Measurements from ENCODE around the gene ANKRD44.
A peak's percentile ranks its signal among the peaks of the same experiment; 100 is the strongest.

ANKRD44 gene

GRCh38 chr2:197182668-197183067 is 127.9 kb downstream of the ANKRD44 start:
- DNase-seq (ENCODE audit: low read depth in 2 of 2, low spot score in 1 of 2) = no peak

- DNase-seq (ENCODE audit: low read depth in 2 of 2, low spot score in 1 of 2) = no peak
These were observed 129.1 kb downstream of the ANKRD44 start for GRCh38 chr2:197181491-197181890.

GRCh38 chr2:197179744-197180498 is 130.7 kb downstream of the ANKRD44 start:
- DNase-seq (ENCODE audit: low read depth in 2 of 2, low spot score in 1 of 2) = no peak

- no peak for DNase-seq (ENCODE audit: low read depth in 2 of 2, low spot score in 1 of 2)
These were observed 134.1 kb downstream of the ANKRD44 start for GRCh38 chr2:197176522-197176921.

DNA sequence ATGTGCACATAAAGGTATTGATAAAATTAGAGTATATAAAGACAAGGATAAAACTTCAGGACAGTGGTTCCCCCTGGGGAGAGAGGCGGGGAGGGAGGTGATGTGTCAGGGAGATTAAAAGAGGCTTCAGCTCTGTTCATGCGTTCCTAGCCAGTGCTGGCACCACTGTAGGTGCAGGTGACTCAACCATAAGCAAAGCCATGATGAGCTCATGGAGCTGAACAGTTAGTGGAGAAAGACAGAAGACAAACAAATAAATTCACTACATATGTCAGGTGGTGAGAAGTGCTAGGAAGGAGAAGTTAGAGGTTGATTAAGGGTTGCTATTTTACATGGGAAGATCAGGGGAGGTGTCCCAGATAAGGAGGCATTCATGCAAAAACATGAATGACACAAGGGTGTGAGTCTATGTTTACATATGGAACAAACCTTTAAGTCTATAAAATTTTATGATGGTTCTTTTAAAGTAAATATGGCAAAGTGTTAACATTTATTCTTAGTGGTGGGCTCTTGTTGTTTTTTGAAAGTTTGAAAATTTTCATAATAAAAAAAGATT is 136.0 kb downstream of the ANKRD44 start:
- no peak for DNase-seq (ENCODE audit: low read depth in 2 of 2, low spot score in 1 of 2)

DNA sequence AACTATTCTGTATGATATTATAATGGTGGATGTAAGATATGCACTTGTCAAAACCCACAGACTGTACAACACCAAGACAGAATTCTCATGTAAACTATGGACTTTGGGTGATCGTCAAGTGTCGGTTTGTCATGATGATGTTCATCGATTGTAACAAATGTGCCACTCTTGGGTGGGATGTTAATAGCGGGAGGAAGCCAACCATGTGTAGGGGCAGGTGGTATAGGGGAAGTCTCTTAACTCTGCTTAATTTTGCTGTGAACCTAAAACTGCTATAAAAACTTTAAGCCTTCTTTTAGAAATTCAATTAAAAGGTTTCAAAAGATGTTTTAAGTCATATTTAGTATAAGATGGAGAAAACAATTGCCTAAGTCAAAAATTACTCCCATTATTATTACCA is 139.0 kb downstream of the ANKRD44 start:
- no peak for DNase-seq (ENCODE audit: low read depth in 2 of 2, low spot score in 1 of 2)

DNA sequence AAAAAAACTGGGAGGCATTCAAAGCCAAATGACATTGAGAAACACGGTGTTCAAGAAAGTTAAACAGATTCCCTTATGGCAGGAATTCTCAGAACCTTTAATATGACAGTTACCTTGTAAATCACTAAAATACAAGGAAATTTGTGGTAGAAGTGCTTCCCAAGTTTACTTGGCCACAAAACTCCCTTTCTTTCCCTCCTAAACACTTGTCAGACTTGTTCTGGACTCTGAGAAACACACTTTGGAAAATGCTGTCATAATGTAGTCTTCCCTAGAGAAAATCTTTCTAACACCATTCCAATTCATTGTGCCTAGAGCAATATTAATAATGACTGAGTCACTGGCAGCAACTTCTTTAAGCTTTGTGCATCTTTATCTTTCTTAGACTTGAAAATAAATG is 140.4 kb downstream of the ANKRD44 start:
- no peak for DNase-seq (ENCODE audit: low read depth in 2 of 2, low spot score in 1 of 2)

GRCh38 chr2:197168705-197169104 is 141.9 kb downstream of the ANKRD44 start:
- peak; percentile 40 to 52 for DNase-seq (ENCODE audit: low read depth in 2 of 2, low spot score in 1 of 2)

DNA sequence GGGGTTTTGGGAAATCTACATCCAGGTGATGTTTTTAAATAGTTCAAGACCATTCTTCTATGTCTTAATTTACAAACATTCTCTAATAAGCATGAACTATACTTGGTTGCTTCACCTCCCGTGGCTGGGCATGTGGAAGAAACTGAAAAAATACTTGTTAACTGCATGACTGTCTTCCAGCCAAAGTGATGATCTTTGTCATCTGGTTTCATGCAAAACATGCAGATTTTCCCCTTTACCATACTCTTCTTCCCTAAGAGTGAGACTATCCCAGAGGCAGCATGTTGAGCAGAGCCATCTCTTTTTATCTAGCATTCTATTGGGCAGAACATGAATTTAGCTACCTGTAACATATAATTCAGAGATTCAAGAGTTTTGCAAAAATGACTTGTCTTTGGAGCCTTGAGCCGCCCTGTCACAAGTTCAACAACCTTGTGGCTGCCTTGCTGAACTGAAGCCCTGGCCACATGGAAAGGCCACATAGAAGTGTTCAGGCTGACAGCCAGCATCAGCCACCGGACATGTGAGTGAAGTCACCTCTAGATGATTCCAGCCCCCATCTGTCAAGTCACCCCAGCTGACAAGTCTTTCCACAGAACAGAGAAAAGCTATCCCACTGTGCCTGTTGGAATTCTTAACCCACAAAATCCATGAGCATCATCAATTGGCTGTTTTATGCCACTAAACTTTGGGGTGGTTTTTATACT is 142.8 kb downstream of the ANKRD44 start:
- no peak for DNase-seq (ENCODE audit: low read depth in 2 of 2, low spot score in 1 of 2)

- DNase-seq (ENCODE audit: low read depth in 2 of 2, low spot score in 1 of 2) = no peak
These were observed 145.6 kb downstream of the ANKRD44 start for GRCh38 chr2:197165020-197165419.

- DNase-seq (ENCODE audit: low read depth in 2 of 2, low spot score in 1 of 2) = no peak
These were observed 146.3 kb downstream of the ANKRD44 start for GRCh38 chr2:197164141-197164754.

GRCh38 chr2:197163712-197164140 is 146.9 kb downstream of the ANKRD44 start:
- no peak for DNase-seq (ENCODE audit: low read depth in 2 of 2, low spot score in 1 of 2)

DNA sequence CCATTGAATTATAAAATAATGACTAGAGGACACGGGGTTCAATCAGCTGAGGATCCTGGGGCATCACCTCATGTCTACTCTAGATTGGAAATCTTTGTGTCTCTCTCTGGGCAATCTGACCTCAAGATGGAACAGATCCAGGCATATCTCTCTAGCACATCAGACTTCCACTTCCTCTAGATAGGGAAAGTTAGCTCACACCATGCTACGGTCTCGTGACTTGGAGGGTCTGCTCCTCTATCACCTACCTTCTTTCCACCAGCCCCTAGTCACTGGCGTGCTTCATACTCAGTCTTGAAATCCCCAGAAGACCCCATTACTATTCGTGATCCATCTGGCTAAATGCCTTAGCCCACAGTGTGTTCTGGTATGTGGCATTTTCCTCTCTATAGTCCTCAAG is 148.8 kb downstream of the ANKRD44 start:
- DNase-seq (ENCODE audit: low read depth in 2 of 2, low spot score in 1 of 2) = no peak

DNA sequence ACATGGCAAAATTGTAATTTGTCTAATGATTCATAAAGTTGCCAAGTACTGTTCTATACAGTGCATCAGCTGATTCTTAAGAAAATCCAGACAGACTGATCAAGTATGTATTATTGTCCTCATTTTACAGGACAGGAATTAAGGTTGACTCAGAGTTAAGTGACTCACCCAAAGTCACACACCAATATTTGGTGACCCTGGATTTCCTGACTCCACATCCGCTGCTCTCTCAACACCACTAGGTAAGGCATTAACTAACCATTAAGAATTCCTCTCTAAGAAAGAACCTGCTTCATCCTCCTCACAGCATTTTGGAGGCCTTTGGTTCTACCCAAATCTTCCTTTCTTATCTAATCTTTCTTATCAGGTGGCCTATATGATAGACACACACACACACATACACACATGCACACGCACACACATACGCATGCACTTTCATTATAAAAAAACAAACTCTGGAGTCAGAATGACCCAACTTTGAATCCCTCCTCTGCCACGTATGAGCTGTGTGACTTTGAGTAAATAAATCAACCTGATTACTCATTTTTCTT is 150.8 kb downstream of the ANKRD44 start:
- DNase-seq (ENCODE audit: low read depth in 2 of 2, low spot score in 1 of 2) = no peak

- no peak for DNase-seq (ENCODE audit: low read depth in 2 of 2, low spot score in 1 of 2)
These were observed 151.7 kb downstream of the ANKRD44 start for GRCh38 chr2:197158591-197159550.

DNA sequence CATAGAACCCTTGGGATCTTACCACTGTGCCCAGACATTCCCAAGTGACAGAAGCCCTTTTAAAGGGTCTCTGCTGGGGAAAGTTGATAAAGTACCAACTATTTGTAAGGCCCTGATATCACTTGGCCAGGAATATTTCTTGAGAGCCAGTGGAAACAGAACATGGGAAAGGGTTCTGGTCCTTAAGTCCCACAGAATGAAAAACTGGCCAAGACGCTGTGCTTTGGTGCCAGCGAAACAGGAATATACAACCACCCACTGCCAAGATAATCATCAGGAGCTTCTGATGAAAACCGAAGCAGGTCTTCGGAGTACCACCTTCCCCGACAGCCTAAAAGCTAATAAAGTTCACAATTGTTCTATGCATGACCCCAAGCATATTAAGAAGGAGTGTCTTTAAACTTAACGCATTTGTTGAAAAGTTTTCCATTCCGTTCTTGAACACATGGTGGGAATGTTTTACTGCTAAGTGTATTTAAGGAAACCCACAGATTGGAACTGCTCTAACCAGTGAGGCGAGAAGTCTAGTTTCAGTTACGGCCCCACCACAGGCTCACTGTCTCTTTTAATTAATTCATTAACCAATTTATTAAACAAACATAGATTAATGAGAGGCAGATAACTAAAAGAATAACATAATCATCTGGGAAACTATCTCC is 152.6 kb downstream of the ANKRD44 start:
- no peak for DNase-seq (ENCODE audit: low read depth in 2 of 2, low spot score in 1 of 2)

- DNase-seq (ENCODE audit: low read depth in 2 of 2, low spot score in 1 of 2) = no peak
These were observed 153.8 kb downstream of the ANKRD44 start for GRCh38 chr2:197156771-197157170.

- no peak for DNase-seq (ENCODE audit: low read depth in 2 of 2, low spot score in 1 of 2)
These were observed 157.9 kb downstream of the ANKRD44 start for GRCh38 chr2:197152451-197153228.

DNA sequence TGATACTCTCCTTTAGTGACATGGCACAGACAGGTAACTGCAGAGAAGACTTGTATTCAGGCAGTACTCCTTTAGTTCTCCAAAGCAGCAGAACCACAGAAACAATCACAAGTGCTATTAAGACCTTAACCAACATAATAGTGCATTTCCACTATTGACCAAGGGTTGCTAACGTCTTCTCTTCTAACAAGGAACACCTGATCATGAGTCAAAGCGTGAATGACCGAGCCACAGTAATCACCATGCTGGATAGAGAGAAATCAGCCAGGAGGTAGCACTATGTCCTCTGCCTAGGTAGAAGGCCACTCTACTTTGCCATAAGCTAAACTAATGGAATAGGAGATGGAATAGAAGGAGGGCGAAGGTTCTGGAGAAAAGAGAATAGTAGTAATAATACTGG is 161.0 kb downstream of the ANKRD44 start:
- DNase-seq (ENCODE audit: low read depth in 2 of 2, low spot score in 1 of 2) = no peak

All from stimulated activated CD8-positive, alpha-beta memory T cell treated with anti-CD3 and anti-CD28 coated beads, Interleukin-4, amount 100 ng/mL, for 1 hour (primary cell).